Endothelial cell (in vitro differentiated cells): Measurements from ENCODE around the gene LAMTOR4. TPM values are rescaled to one million over a fixed set of nuclear protein-coding genes. Genes with fewer than 3 reads are reported as not detected.
A peak's percentile ranks its signal among the peaks of the same experiment; 100 is the strongest.
"Not testable (repeated sequence)": the region's sequence is repeated elsewhere in the genome, so short reads cannot be mapped to it uniquely, and the experiment has no call there.

Experiments used
- DNase-seq: peaks from one replicate; pipeline ENCODE4 v3.0.0; 2021; ENCODE audit warnings: low spot score
- H3K27ac Mint-ChIP-seq: one replicate; pipeline ENCODE4 v1.8.0; 2021; ENCODE audit warnings: mixed read lengths, inconsistent platforms; ENCODE audit not compliant: unreplicated experiment
- H3K27me3 Mint-ChIP-seq: one replicate; pipeline ENCODE4 v1.8.0; 2021; ENCODE audit warnings: mild to moderate bottlenecking, moderate library complexity, mixed read lengths, inconsistent platforms; ENCODE audit not compliant: unreplicated experiment
- H3K36me3 Mint-ChIP-seq: one replicate; pipeline ENCODE4 v1.8.0; 2021; ENCODE audit warnings: mild to moderate bottlenecking, low read depth, mixed read lengths, inconsistent platforms; ENCODE audit not compliant: unreplicated experiment
- H3K4me1 Mint-ChIP-seq: one replicate; pipeline ENCODE4 v1.8.0; 2021; ENCODE audit warnings: mild to moderate bottlenecking, mixed read lengths, inconsistent platforms; ENCODE audit not compliant: unreplicated experiment
- H3K4me3 Mint-ChIP-seq: one replicate; pipeline ENCODE4 v1.8.0; 2021; ENCODE audit warnings: mild to moderate bottlenecking, mixed read lengths, inconsistent platforms; ENCODE audit not compliant: unreplicated experiment
- H3K9me3 Mint-ChIP-seq: one replicate; pipeline ENCODE4 v1.8.0; 2021; ENCODE audit warnings: mixed read lengths, inconsistent platforms; ENCODE audit not compliant: unreplicated experiment
- CTCF ChIP-seq: fragments of 200-600 bp; sonication (generic); IDR thresholded peaks from one replicate; pipeline ENCODE4 v1.5.0; 2021; ENCODE audit warnings: antibody characterized with exemption; ENCODE audit not compliant: unreplicated experiment
- total RNA-seq: library from RNA; stranded (reverse); fragmentation: NEBNext Ultra II Directional; extraction: Animal tissue kit (Norgen Biotek cat#: 25700); gene quantifications from one replicate; pipeline ENCODE4 v1.2.1, GENCODE V29; 2021; ENCODE audit not compliant: unreplicated experiment

LAMTOR4 gene
- total RNA-seq, 1 donor from 2014 or later, result 68.6 TPM

GRCh38 chr7:100127866-100128636, 20.7 kb upstream of the LAMTOR4 start:
- DNase-seq, result peak; percentile 37
- no peak overlapping the region for H3K27ac Mint-ChIP-seq

GRCh38 chr7:100128637-100128963, 20.1 kb upstream of the LAMTOR4 start:
- no peaks in the 10 kb centered on the region for H3K9me3 Mint-ChIP-seq
- no peak for DNase-seq
- H3K4me1 Mint-ChIP-seq, result peaks cover 22% of the 10 kb centered on the region
- peaks cover 5% of the 10 kb centered on the region for H3K36me3 Mint-ChIP-seq
- H3K27me3 Mint-ChIP-seq, result peaks cover 2% of the 10 kb centered on the region
- peak overlapping the region; percentile 85 for H3K4me3 Mint-ChIP-seq
- no peak overlapping the region for H3K27ac Mint-ChIP-seq
- no peak for TF ChIP-seq CTCF

More at GRCh38 chr7:100127866-100128636, 20.7 kb upstream of the LAMTOR4 start:
- H3K36me3 Mint-ChIP-seq, result peaks cover 5% of the 10 kb centered on the region
- no peaks in the 10 kb centered on the region for H3K9me3 Mint-ChIP-seq
- TF ChIP-seq CTCF, result no peak
- H3K27me3 Mint-ChIP-seq, result peaks cover 2% of the 10 kb centered on the region
- H3K4me1 Mint-ChIP-seq, result peaks cover 22% of the 10 kb centered on the region
- peak overlapping the region; percentile 85 for H3K4me3 Mint-ChIP-seq

GRCh38 chr7:100130220-100130607, 18.5 kb upstream of the LAMTOR4 start:
- not testable (repeated sequence) for DNase-seq, H3K27ac Mint-ChIP-seq, H3K27me3 Mint-ChIP-seq, H3K36me3 Mint-ChIP-seq, H3K9me3 Mint-ChIP-seq, H3K4me3 Mint-ChIP-seq
- peaks cover 11% of the 10 kb centered on the region for H3K4me1 Mint-ChIP-seq

GRCh38 chr7:100130608-100131453, 17.9 kb upstream of the LAMTOR4 start:
- H3K27me3 Mint-ChIP-seq, result no peaks in the 10 kb centered on the region
- peak; percentile 92 for TF ChIP-seq CTCF
- peak; percentile 90 for DNase-seq
- H3K9me3 Mint-ChIP-seq, result no peaks in the 10 kb centered on the region
- H3K4me3 Mint-ChIP-seq, result no peak overlapping the region
- H3K27ac Mint-ChIP-seq, result no peak overlapping the region
- H3K4me1 Mint-ChIP-seq, result peaks cover 11% of the 10 kb centered on the region
- H3K36me3 Mint-ChIP-seq, result no peaks in the 10 kb centered on the region

- H3K4me3 Mint-ChIP-seq, result no peak overlapping the region
- DNase-seq, result no peak
- H3K9me3 Mint-ChIP-seq, result no peaks in the 10 kb centered on the region
- no peaks in the 10 kb centered on the region for H3K36me3 Mint-ChIP-seq
- H3K4me1 Mint-ChIP-seq, result peaks cover 3% of the 10 kb centered on the region
- H3K27ac Mint-ChIP-seq, result no peak overlapping the region
- TF ChIP-seq CTCF, result no peak
- H3K27me3 Mint-ChIP-seq, result no peaks in the 10 kb centered on the region
These were observed 16.6 kb upstream of the LAMTOR4 start for GRCh38 chr7:100132126-100132525.
